IMR-90 (cell line): Measurements from ENCODE around the gene ANXA2. TPM values are rescaled to one million over a fixed set of nuclear protein-coding genes. Genes with fewer than 3 reads are reported as not detected.

Experiments used
- ATAC-seq: fragments of 200-7000 bp; cut with Tn5 transposase; 2 replicates; pipeline ENCODE4 v1.9.1; 2020; ENCODE audit warnings: low read depth, mild to moderate bottlenecking, moderate library complexity
- BruUV-seq: library from RNA; stranded (reverse); fragments of 400-500 nt; replicated peaks from 2 replicates; lab custom pipeline; 2021; lab: Mats Ljungman, UMichigan
- CTCF ChIA-PET: fragments of 300-600 bp; formaldehyde crosslinking; extraction: SDS; loops from one replicate; lab custom pipeline; 2021; ENCODE audit warnings: antibody characterized with exemption; lab: Yijun Ruan, JAX
- POLR2A ChIA-PET: fragments of 300-600 bp; sonication (Branson Sonifier 250); formaldehyde crosslinking; loops from one replicate; lab custom pipeline; 2022; ENCODE audit warnings: antibody characterized with exemption; ENCODE audit not compliant: unreplicated experiment; lab: Charles Lee
- DNase-seq: peaks from one replicate; pipeline ENCODE4 v3.0.0; 2013
- H2AFZ ChIP-seq: replicated peaks from 2 replicates; pipeline ENCODE3; 2013; ENCODE audit warnings: low read length, mild to moderate bottlenecking; ENCODE audit not compliant: poor library complexity
- H2AK5ac ChIP-seq: 2 replicates; pipeline ENCODE4 v1.6.1; 2013; ENCODE audit warnings: low read depth, low read length, inconsistent platforms
- H2AK9ac ChIP-seq: replicated peaks from 2 replicates; pipeline ENCODE3; 2013; ENCODE audit warnings: mild to moderate bottlenecking, low read depth, low read length, moderate library complexity; ENCODE audit not compliant: poor library complexity
- H2BK120ac ChIP-seq: 2 replicates; pipeline ENCODE4 v1.6.1; 2013; ENCODE audit warnings: low read depth, low read length, inconsistent platforms
- H2BK15ac ChIP-seq: 3 replicates; pipeline ENCODE4 v1.6.1; 2013; ENCODE audit warnings: low read depth, low read length, inconsistent platforms
- H2BK20ac ChIP-seq: 2 replicates; pipeline ENCODE4 v1.6.1; 2013; ENCODE audit warnings: low read depth, mild to moderate bottlenecking, inconsistent platforms, low read length, moderate library complexity
- H2BK5ac ChIP-seq: 2 replicates; pipeline ENCODE4 v1.6.1; 2013; ENCODE audit warnings: mild to moderate bottlenecking, low read depth, low read length, inconsistent platforms; ENCODE audit not compliant: poor library complexity, severe bottlenecking
- H3K14ac ChIP-seq: replicated peaks from 2 replicates; pipeline ENCODE4 v1.6.1; 2013; ENCODE audit warnings: low read depth, low read length, inconsistent platforms
- H3K18ac ChIP-seq: 2 replicates; pipeline ENCODE4 v1.6.1; 2013; ENCODE audit warnings: low read depth, low read length, control low read depth
- H3K23ac ChIP-seq: 2 replicates; pipeline ENCODE4 v1.6.1; 2013; ENCODE audit warnings: low read depth, low read length, inconsistent platforms
- H3K27ac ChIP-seq: 2 replicates; pipeline ENCODE4 v1.5.1; 2013; ENCODE audit warnings: mild to moderate bottlenecking, control low read depth, low read length; ENCODE audit not compliant: insufficient read depth
- H3K27me3 ChIP-seq: 2 replicates; pipeline ENCODE4 v1.6.1; 2013; ENCODE audit warnings: low read length; ENCODE audit not compliant: control insufficient read depth, insufficient read depth
- H3K36me3 ChIP-seq: 2 replicates; pipeline ENCODE4 v1.6.1; 2013; ENCODE audit warnings: low read length, mixed read lengths; ENCODE audit not compliant: control insufficient read depth, insufficient read depth
- H3K4ac ChIP-seq: 2 replicates; pipeline ENCODE4 v1.6.1; 2013; ENCODE audit warnings: low read depth, low read length, inconsistent platforms
- H3K4me1 ChIP-seq: 2 replicates; pipeline ENCODE4 v1.6.1; 2013; ENCODE audit warnings: low read length, mixed read lengths; ENCODE audit not compliant: control insufficient read depth, insufficient read depth
- H3K4me2 ChIP-seq: 2 replicates; pipeline ENCODE4 v1.6.1; 2013; ENCODE audit warnings: low read depth, mild to moderate bottlenecking, control low read depth, low read length, moderate library complexity
- H3K4me3 ChIP-seq: 2 replicates; pipeline ENCODE4 v1.5.1; 2013; ENCODE audit warnings: low read depth, mild to moderate bottlenecking, control low read depth, low read length, moderate library complexity; ENCODE audit not compliant: insufficient read depth
- H3K56ac ChIP-seq: 2 replicates; pipeline ENCODE4 v1.6.1; 2013; ENCODE audit warnings: low read length, inconsistent platforms; ENCODE audit not compliant: insufficient read depth; ENCODE audit errors: extremely low read depth
- H3K79me1 ChIP-seq, 2 experiments: 2 replicates each; pipeline ENCODE4 v1.6.1; 2013; ENCODE audit warnings: low read length in 2 of 2, inconsistent platforms in 1 of 2, low read depth in 1 of 2
- H3K9ac ChIP-seq: 2 replicates; pipeline ENCODE4 v1.6.1; 2013; ENCODE audit warnings: low read depth, low read length, control low read depth
- H3K9me1 ChIP-seq: 2 replicates; pipeline ENCODE4 v1.6.1; 2013; ENCODE audit warnings: low read length, inconsistent platforms; ENCODE audit not compliant: insufficient read depth
- H3K9me3 ChIP-seq: 2 replicates; pipeline ENCODE4 v1.6.1; 2013; ENCODE audit warnings: low read length; ENCODE audit not compliant: control insufficient read depth, insufficient read depth
- H4K20me1 ChIP-seq: 2 replicates; pipeline ENCODE4 v1.6.1; 2013; ENCODE audit warnings: low read length, inconsistent platforms; ENCODE audit not compliant: insufficient read depth
- H4K5ac ChIP-seq: 2 replicates; pipeline ENCODE4 v1.6.1; 2013; ENCODE audit warnings: mild to moderate bottlenecking, low read depth, low read length, control low read depth
- H4K8ac ChIP-seq, 2 experiments: 2 replicates each; pipeline ENCODE4 v1.6.1; 2013; ENCODE audit warnings: low read depth in 2 of 2, low read length in 2 of 2, control low read depth in 1 of 2, inconsistent platforms in 1 of 2
- H4K91ac ChIP-seq: 2 replicates; pipeline ENCODE4 v1.6.1; 2013; ENCODE audit warnings: low read depth, low read length, inconsistent platforms; ENCODE audit not compliant: insufficient read depth
- CEBPB ChIP-seq: IDR thresholded peaks from 2 replicates; pipeline ENCODE4 v1.6.1; 2012; ENCODE audit warnings: low read depth, low read length, improper control_type of control experiment
- FOS ChIP-seq: fragments of 150-350 bp; IDR thresholded peaks from 2 replicates; pipeline ENCODE4 v1.6.1; 2016; ENCODE audit warnings: low read depth, low read length
- MAFK ChIP-seq: IDR thresholded peaks from 2 replicates; pipeline ENCODE4 v1.6.1; 2012; ENCODE audit warnings: low read depth, low read length, improper control_type of control experiment
- WGBS, 2 experiments: methylation state at CpG; one replicate each; pipeline versions ENCODE4 v1.1.5 to v1.1.7; 2013; ENCODE audit warnings: missing lambda C conversion rate in 2 of 2; ENCODE audit not compliant: insufficient read length in 1 of 2; ENCODE audit errors: extremely low coverage in 2 of 2; 5-methylcytosine and 5-hydroxymethylcytosine counted together
- dilution Hi-C: fragments of 300-500 bp; cut with HindIII; formaldehyde crosslinking; loops from one replicate; pipeline ENCODE4 v1.14.3; 2018; ENCODE audit warnings: low sequenced_read_pairs; ENCODE audit not compliant: unreplicated experiment
- in situ Hi-C: fragments of 300-500 bp; cut with MboI; formaldehyde crosslinking; loops from 3 replicates; pipeline ENCODE4 v1.14.3; 2019; ENCODE audit warnings: low sequenced_read_pairs, inconsistent platforms, mixed read lengths
- intact Hi-C: fragments of 100-400 bp; cut with micrococcal nuclease; formaldehyde crosslinking; loops from 2 replicates; pipeline ENCODE4 v1.10.0; 2022
- polyA plus RNA-seq, 3 experiments: library from polyadenylated mRNA; depleted of rRNA; stranded (reverse); fragments of >200 nt; gene quantifications; 2 replicates each; pipeline ENCODE4 v1.2.3, GENCODE V29; 2012; ENCODE audit warnings: low replicate concordance in 1 of 3
- total RNA-seq: library from RNA; depleted of rRNA; stranded (reverse); fragments of >200 nt; gene quantifications from 2 replicates; pipeline ENCODE4 v1.2.3, GENCODE V29; 2012
- TF ChIP-seq, protein P1 (sequence below): conservative IDR thresholded peaks from 2 replicates; pipeline ENCODE4 v1.5.1; 2012; ENCODE audit warnings: mild to moderate bottlenecking, low read depth, low read length, improper control_type of control experiment
- TF ChIP-seq, protein P2 (sequence below): fragments of 150-350 bp; IDR thresholded peaks from 2 replicates; pipeline ENCODE4 v1.6.1; 2016; ENCODE audit warnings: low read depth, mild to moderate bottlenecking, low read length, moderate library complexity, borderline replicate concordance

Gene ANXA2
- total and polyA plus RNA-seq, 2 of the 4 experiments (the other 2 are of a cell fraction) = 7,454 to 8,412 TPM

GRCh38 chr15:60343221-60343970 is 54.4 kb downstream of the ANXA2 start (continued):
- no peak for TF ChIP-seq FOS

- no peaks in the 10 kb centered on the region for H3K27me3 ChIP-seq
- H4K8ac ChIP-seq = no peak overlapping the region
- H3K79me1 ChIP-seq = no peaks in the 10 kb centered on the region
- H4K20me1 ChIP-seq = peaks cover 13% of the 10 kb centered on the region; the same call in 1 of the 2 replicates
- 0 out of 2 replicates have a peak, but pooled peaks have one; percentile 58 for TF ChIP-seq CEBPB
- TF ChIP-seq MAFK = no peak
- TF ChIP-seq, protein P1, sequence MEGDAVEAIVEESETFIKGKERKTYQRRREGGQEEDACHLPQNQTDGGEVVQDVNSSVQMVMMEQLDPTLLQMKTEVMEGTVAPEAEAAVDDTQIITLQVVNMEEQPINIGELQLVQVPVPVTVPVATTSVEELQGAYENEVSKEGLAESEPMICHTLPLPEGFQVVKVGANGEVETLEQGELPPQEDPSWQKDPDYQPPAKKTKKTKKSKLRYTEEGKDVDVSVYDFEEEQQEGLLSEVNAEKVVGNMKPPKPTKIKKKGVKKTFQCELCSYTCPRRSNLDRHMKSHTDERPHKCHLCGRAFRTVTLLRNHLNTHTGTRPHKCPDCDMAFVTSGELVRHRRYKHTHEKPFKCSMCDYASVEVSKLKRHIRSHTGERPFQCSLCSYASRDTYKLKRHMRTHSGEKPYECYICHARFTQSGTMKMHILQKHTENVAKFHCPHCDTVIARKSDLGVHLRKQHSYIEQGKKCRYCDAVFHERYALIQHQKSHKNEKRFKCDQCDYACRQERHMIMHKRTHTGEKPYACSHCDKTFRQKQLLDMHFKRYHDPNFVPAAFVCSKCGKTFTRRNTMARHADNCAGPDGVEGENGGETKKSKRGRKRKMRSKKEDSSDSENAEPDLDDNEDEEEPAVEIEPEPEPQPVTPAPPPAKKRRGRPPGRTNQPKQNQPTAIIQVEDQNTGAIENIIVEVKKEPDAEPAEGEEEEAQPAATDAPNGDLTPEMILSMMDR = 0 out of 2 replicates have a peak, but pooled peaks have one; percentile 13
- TF ChIP-seq, protein P2, sequence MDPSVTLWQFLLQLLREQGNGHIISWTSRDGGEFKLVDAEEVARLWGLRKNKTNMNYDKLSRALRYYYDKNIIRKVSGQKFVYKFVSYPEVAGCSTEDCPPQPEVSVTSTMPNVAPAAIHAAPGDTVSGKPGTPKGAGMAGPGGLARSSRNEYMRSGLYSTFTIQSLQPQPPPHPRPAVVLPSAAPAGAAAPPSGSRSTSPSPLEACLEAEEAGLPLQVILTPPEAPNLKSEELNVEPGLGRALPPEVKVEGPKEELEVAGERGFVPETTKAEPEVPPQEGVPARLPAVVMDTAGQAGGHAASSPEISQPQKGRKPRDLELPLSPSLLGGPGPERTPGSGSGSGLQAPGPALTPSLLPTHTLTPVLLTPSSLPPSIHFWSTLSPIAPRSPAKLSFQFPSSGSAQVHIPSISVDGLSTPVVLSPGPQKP = no peak
- ATAC-seq (peak; percentile 31), DNase-seq (no peak)
- no peak overlapping the region for H3K27ac ChIP-seq
- H2BK120ac ChIP-seq = no peak overlapping the region
- no peak overlapping the region for H2BK5ac ChIP-seq
- no TSS peak for BruUV-seq
- no peak overlapping the region for H2BK20ac ChIP-seq
- CTCF ChIA-PET = interaction anchor here (0.7 to 1.6 kb wide), 2 partner anchors 81 to 108 kb away, joined by 4 to 5 read pairs; no protein-coding TSS in a partner anchor
- H3K4ac ChIP-seq = no peak overlapping the region
- POLR2A ChIA-PET = no interaction called here
- no peaks in the 10 kb centered on the region; the same call in 1 of the 2 replicates for H3K9me1 ChIP-seq
- no CpG with 5 or more reads among the region's 9 CpGs for WGBS, 2 experiments
- H3K18ac ChIP-seq = no peak overlapping the region
- no peaks in the 10 kb centered on the region; the same call in 1 of the 2 replicates for H3K4me1 ChIP-seq
- no peak overlapping the region for H3K23ac ChIP-seq
- H2AK9ac ChIP-seq = no peak overlapping the region
- no peak overlapping the region for H2AFZ ChIP-seq
- in situ Hi-C loops = loop anchor here (25.0 kb wide), 1 partner anchor 1497 kb away; no protein-coding TSS in a partner anchor
- H2AK5ac ChIP-seq = no peak overlapping the region
- no peak overlapping the region for H2BK15ac ChIP-seq
- no peak overlapping the region for H3K4me3 ChIP-seq
- no peak overlapping the region for H3K56ac ChIP-seq
- no peak overlapping the region for H3K4me2 ChIP-seq
- intact Hi-C loops = no loop called here
- H3K14ac ChIP-seq = no peak overlapping the region
- no peaks in the 10 kb centered on the region for H3K9me3 ChIP-seq
- H3K36me3 ChIP-seq = peaks cover 5% of the 10 kb centered on the region
- dilution Hi-C loops = no loop called here
- no peak overlapping the region for H4K5ac ChIP-seq
- no peak overlapping the region for H4K91ac ChIP-seq
- no peak overlapping the region for H3K9ac ChIP-seq
Measured at GRCh38 chr15:60340207-60340921, 57.4 kb downstream of the ANXA2 start.
